Anterior cingulate cortex (tissue), 58 donors: ENCODE data around the gene PDE11A.
"Not testable (repeated sequence)": the region's sequence is repeated elsewhere in the genome, so short reads cannot be mapped to it uniquely, and the experiment has no call there.

Source experiments
- DNase-seq, 58 donors: peaks; one replicate each; lab custom pipeline; 2025; lab: John Stamatoyannopoulos, UW

Gene PDE11A

DNA sequence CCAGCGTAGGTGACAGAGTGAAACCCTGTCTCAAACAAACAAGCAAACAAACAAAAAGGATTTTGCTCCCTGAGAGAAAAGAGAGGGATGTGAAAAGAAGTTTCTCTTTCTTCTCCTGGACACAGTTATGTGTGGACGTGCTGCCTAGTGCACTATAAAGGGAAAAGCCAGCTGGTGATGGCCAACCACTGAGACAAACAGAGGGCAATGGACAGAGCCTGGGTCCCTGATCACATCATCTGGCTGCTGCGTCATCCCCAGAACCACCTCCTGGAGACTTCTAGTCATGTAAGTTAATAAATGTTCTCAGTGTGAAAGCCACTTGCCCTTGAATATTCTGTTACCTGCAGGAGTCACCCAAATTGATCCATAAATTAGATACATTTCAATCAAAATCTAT lies 184.9 kb downstream of the PDE11A start:
- no peak for DNase-seq

DNA sequence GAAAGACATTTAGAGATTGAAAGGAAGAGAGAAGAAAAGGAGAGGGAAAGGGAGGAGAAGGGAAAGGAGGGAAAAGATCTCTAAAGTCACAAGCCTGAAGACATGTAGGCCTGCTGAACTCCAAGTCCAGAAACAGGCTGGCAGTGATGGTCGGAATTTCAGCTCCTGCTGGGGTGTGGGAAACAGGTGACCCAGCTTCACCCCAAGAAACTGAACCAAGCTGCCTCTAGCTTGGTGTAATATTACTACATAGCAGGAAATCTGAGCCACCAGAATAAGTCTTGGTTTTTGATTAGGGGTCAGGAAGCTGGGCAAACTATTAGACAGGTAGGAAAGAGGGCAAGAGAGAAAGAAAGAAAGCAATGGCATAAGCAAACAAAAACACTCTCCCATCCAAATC lies 185.8 kb downstream of the PDE11A start:
- no peak for DNase-seq

GRCh38 chr2:177885828-177886466 lies 186.6 kb downstream of the PDE11A start:
- DNase-seq: no peak

DNA sequence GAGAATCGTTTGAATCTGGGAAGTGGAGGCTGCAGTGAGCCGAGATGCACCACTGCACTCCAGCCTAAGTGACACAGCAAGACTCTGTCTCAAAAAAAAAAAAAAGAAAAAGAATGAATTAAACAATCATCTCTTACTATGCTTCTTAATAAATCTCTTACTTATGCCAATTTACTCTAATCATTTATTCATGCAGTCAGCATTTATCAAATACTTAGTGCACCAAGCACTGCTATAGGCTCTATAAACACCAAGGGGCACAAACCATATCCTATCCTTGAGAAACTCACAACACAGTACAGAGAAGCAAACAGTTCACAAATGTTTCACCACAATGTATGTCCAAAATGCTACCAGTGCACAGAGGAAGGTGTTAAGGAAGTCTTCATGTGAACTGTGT lies 189.4 kb downstream of the PDE11A start:
- no peak for DNase-seq

GRCh38 chr2:177882501-177882900 lies 190.1 kb downstream of the PDE11A start:
- no peak for DNase-seq

DNA sequence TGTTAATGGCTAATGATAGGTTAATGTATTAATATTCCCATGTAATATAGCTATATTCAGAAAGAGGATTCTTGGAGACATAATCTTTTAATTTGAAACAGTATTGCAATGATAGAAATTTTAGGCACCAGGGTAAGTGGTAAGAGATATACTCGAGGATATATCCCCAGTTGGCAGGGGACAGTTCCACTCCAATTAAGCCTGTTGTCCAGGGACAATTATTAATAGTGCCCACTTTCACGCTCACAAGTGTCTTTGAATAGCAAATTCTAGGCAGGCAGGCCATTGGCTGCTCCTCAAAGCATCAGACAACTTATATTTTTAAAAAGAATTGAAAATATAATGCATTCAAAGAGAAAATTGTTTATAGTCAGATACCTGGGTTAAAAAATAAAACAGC lies 190.7 kb downstream of the PDE11A start:
- DNase-seq: no peak

- no peak for DNase-seq
Observed at GRCh38 chr2:177881008-177881747, 191.4 kb downstream of the PDE11A start.

- no peak for DNase-seq
Observed at GRCh38 chr2:177880285-177880684, 192.3 kb downstream of the PDE11A start.

- DNase-seq: no peak
Observed at GRCh38 chr2:177876950-177877349, 195.6 kb downstream of the PDE11A start.

- DNase-seq: no peak
Observed at GRCh38 chr2:177874686-177875085, 197.9 kb downstream of the PDE11A start.

DNA sequence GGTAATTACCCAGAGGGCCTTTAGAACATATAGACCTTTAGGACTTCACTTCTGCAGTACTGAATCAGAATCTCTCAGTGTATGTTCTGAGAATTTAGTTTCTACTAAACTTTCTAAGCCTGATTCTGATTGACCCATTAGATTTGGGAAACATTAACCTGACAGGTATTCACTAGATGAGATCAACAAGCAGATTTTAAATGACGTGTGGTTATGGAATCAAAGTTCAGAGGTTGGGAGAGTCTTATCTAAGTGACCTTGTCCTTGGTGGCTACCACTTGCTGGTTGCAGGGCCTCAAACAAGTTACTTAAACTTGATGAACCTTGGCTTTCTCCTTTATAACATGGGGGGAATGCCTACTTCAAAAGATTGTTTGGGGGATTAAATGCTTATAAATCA lies 198.7 kb downstream of the PDE11A start:
- DNase-seq: no peak

GRCh38 chr2:177872286-177872685 lies 200.3 kb downstream of the PDE11A start:
- DNase-seq: no peak

- DNase-seq: no peak
Observed at GRCh38 chr2:177869912-177870311, 202.7 kb downstream of the PDE11A start.

GRCh38 chr2:177869209-177869608 lies 203.4 kb downstream of the PDE11A start:
- no peak for DNase-seq

GRCh38 chr2:177868806-177869205 lies 203.8 kb downstream of the PDE11A start:
- DNase-seq: no peak

- no peak for DNase-seq
Observed at GRCh38 chr2:177857538-177857937, 215.0 kb downstream of the PDE11A start.

GRCh38 chr2:177852389-177852788 lies 220.2 kb downstream of the PDE11A start:
- no peak for DNase-seq

- no peak for DNase-seq
Observed at GRCh38 chr2:177843188-177843587, 229.4 kb downstream of the PDE11A start.

- DNase-seq: no peak
Observed at GRCh38 chr2:177842243-177842642, 230.3 kb downstream of the PDE11A start.

DNA sequence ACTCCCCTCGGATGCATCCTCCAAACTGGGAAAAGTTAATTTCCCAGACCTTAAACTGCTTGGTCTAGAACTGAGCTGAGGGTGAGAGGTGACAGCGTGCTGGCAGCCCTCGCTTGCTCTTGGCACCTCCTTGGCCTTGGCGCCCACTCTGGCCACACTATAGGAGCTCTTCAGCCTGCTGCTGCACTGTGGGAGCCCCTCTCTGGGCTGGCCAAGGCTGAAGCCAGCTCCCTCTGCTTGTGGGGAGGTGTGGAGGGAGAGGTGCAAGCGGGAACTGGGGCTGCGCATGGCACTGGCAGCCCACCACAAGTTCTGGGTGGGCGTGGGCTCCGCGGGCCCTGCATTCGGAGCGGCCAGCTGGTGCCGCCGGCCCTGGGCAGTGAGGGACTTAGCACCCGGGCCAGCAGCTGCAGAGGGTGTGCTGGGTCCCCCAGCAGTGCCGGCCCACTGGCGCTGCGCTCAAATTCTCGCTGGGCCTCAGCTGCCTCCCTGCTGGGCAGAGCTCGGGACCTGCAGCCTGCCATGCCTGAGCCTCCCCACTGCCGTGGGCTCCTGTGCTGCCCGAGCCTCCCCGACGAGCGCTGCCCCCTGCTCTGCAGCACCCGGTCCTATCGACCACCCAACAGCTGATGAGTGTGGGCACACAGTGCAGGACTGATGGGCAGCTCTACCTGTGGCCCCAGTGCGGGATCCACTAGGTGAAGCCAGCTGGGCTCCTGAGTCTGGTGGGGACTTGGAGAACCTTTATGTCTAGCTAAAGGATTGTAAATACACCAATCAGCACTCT lies 237.0 kb downstream of the PDE11A start:
- not testable (repeated sequence) for DNase-seq

GRCh38 chr2:177832611-177833433 lies 239.8 kb downstream of the PDE11A start:
- DNase-seq: no peak
